MCF 10A (cell line): Measurements from ENCODE around the gene STARD8. TPM values are rescaled to one million over a fixed set of nuclear protein-coding genes. Genes with fewer than 3 reads are reported as not detected.
"Not testable (repeated sequence)": the region's sequence is repeated elsewhere in the genome, so short reads cannot be mapped to it uniquely, and the experiment has no call there.

Experiments used
- BruUV-seq: library from RNA; stranded (reverse); fragments of 400-500 nt; replicated peaks from 2 replicates; lab custom pipeline; 2021; lab: Mats Ljungman, UMichigan
- CTCF ChIA-PET: fragments of 300-600 bp; sonication (Branson Sonifier 250); formaldehyde crosslinking; extraction: SDS; loops from one replicate; lab custom pipeline; 2021; ENCODE audit warnings: antibody characterized with exemption, inconsistent platforms; lab: Yijun Ruan, JAX
- POLR2A ChIA-PET: fragments of 300-600, 350-650 bp; sonication (Branson Sonifier 250); formaldehyde crosslinking; extraction: SDS; loops from one replicate; lab custom pipeline; 2020; ENCODE audit warnings: antibody characterized with exemption, inconsistent platforms; lab: Yijun Ruan, JAX
- DNase-seq: peaks from one replicate; pipeline ENCODE4 v3.0.0-alpha.2; 2018; ENCODE audit not compliant: unreplicated experiment
- H3K27ac Mint-ChIP-seq: one replicate; pipeline ENCODE4 v1.8.0; 2022; ENCODE audit warnings: mild to moderate bottlenecking, low read depth, mixed read lengths; ENCODE audit not compliant: unreplicated experiment
- H3K27me3 Mint-ChIP-seq: one replicate; pipeline ENCODE4 v1.8.0; 2022; ENCODE audit warnings: mixed read lengths; ENCODE audit not compliant: insufficient read depth, unreplicated experiment
- H3K36me3 Mint-ChIP-seq: one replicate; pipeline ENCODE4 v1.8.0; 2022; ENCODE audit warnings: mild to moderate bottlenecking, moderate library complexity, mixed read lengths; ENCODE audit not compliant: insufficient read depth, unreplicated experiment
- H3K4me1 Mint-ChIP-seq: one replicate; pipeline ENCODE4 v1.8.0; 2022; ENCODE audit warnings: mixed read lengths; ENCODE audit not compliant: insufficient read depth, unreplicated experiment
- H3K4me3 Mint-ChIP-seq: one replicate; pipeline ENCODE4 v1.8.0; 2022; ENCODE audit warnings: mild to moderate bottlenecking, moderate library complexity, mixed read lengths; ENCODE audit not compliant: unreplicated experiment
- H3K9me3 Mint-ChIP-seq: one replicate; pipeline ENCODE4 v1.8.0; 2022; ENCODE audit warnings: mixed read lengths; ENCODE audit not compliant: unreplicated experiment
- CTCF ChIP-seq: fragments of 200-600 bp; IDR thresholded peaks from one replicate; pipeline ENCODE4 v1.8.0; 2022; ENCODE audit warnings: antibody characterized with exemption, mild to moderate bottlenecking; ENCODE audit not compliant: unreplicated experiment
- intact Hi-C: fragments of 100-400 bp; cut with micrococcal nuclease; formaldehyde crosslinking; loops from 2 replicates; pipeline ENCODE4 v1.14.1; 2022
- total RNA-seq: library from RNA; stranded (reverse); gene quantifications from 2 replicates; pipeline ENCODE4 v1.2.3, GENCODE V29; 2022

Gene STARD8
- total RNA-seq, 1 experiment from 2014 or later, result 1.0 TPM

- POLR2A ChIA-PET, result no interaction called here
- no TSS peak for BruUV-seq
- Mint-ChIP-seq H3K4me1 (no peaks in the 10 kb centered on the region), H3K27me3 (peaks cover 86% of the 10 kb centered on the region), H3K36me3 (no peaks in the 10 kb centered on the region), H3K27ac (no peak overlapping the region), H3K9me3 (no peaks in the 10 kb centered on the region), H3K4me3 (no peak overlapping the region)
- intact Hi-C loops, result no loop called here
- no peak for DNase-seq
- CTCF ChIA-PET, result interaction anchor here (0.8 to 1.7 kb wide), 4 partner anchors 15 to 1302 kb away, joined by 3 to 7 read pairs (median 5); no protein-coding TSS in a partner anchor
- no peak for TF ChIP-seq CTCF
These were observed 83.8 kb downstream of the STARD8 start for GRCh38 chrX:68731254-68731653.

DNA sequence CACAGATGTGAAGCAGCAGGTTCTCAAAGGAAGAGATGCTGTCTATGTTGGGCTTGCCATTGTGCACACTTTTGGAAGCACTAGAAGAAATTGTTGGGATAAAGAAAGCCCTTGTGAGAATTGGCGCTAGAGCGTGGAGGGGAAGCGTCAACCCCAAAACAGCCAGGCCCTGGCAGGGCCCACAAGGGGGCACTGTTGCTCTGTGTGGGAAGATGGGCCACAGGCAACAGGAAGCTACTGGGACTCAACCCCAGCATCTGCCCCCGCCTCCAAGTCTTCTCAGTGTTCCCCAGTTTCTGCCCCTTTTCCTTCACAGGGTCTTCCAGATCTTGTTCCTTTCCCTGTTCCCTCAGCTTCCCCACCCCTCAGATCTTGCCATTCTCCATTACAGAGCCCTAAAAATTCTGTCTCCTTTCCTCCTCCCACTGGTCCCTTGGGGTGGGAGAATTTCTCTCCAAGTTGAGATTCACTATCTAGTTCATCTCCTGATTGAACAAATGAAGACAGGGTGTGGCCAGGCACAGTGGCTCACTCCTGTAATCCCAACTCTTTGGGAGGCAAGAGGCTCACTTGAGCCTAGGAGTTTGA, 85.5 kb downstream of the STARD8 start:
- peak; percentile 68 for DNase-seq
- ChIA-PET POLR2A (no interaction called here), CTCF (interaction anchor here (0.6 to 2.7 kb wide), 9 partner anchors 7 to 554 kb away, joined by 3 to 10 read pairs (median 3); no protein-coding TSS in a partner anchor)

DNA sequence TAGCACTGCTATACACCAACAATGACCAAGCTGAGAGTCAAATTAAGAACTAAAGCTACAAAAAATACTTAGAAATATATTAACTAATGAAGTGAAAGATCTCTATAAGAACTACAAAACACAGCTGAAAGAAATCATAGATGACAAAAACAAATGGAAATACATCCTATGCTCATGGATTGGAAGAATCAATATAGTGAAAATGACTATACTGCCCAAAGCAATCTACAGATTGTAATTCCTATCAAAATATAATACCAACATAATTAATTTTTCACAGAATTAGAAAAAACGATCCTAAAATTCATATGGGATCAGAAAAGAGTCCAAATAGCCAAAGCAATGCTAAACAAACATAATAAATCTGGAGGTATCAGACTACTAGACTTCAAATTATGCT, 87.8 kb downstream of the STARD8 start:
- Mint-ChIP-seq H3K4me3 (no peak overlapping the region), H3K27ac (no peak overlapping the region), H3K9me3 (no peaks in the 10 kb centered on the region), H3K27me3 (peaks cover 80% of the 10 kb centered on the region), H3K36me3 (no peaks in the 10 kb centered on the region), H3K4me1 (no peaks in the 10 kb centered on the region)
- ChIA-PET CTCF (interaction anchor here (0.6 to 2.7 kb wide), 4 partner anchors 21 to 550 kb away, joined by 3 to 10 read pairs (median 4); no protein-coding TSS in a partner anchor), POLR2A (no interaction called here)
- intact Hi-C loops, result no loop called here
- no peak for TF ChIP-seq CTCF
- no TSS peak for BruUV-seq
- no peak for DNase-seq

More for the DNA sequence above, 85.5 kb downstream of the STARD8 start:
- BruUV-seq, result no TSS peak
- H3K27me3 Mint-ChIP-seq, result peaks cover 85% of the 10 kb centered on the region
- no peaks in the 10 kb centered on the region for H3K36me3 Mint-ChIP-seq
- no peak overlapping the region for H3K4me3 Mint-ChIP-seq
- peak; percentile 80 for TF ChIP-seq CTCF
- H3K27ac Mint-ChIP-seq, result no peak overlapping the region
- intact Hi-C loops, result loop anchor here (1.0 kb wide), 1 partner anchor 74 kb away; no protein-coding TSS in a partner anchor
- no peaks in the 10 kb centered on the region for H3K4me1 Mint-ChIP-seq
- no peaks in the 10 kb centered on the region for H3K9me3 Mint-ChIP-seq

GRCh38 chrX:68741864-68742263, 94.4 kb downstream of the STARD8 start:
- POLR2A ChIA-PET, H3K9me3 Mint-ChIP-seq, H3K4me1 Mint-ChIP-seq, BruUV-seq, CTCF ChIA-PET, DNase-seq, H3K4me3 Mint-ChIP-seq, H3K36me3 Mint-ChIP-seq, H3K27ac Mint-ChIP-seq, intact Hi-C loops: not testable (repeated sequence)
- peaks cover 52% of the 10 kb centered on the region for H3K27me3 Mint-ChIP-seq
